HCT116 (cell line): ENCODE measurements around the gene PCNX1. TPM values are rescaled to one million over a fixed set of nuclear protein-coding genes. Genes with fewer than 3 reads are reported as not detected.

Experiments
- ATAC-seq: fragments of 200-7000 bp; cut with Tn5 transposase; 2 replicates; pipeline ENCODE4 v1.9.1; 2020; ENCODE audit warnings: mild to moderate bottlenecking, moderate library complexity
- BruUV-seq: library from RNA; stranded (reverse); fragments of 400-500 nt; replicated peaks from 2 replicates; lab custom pipeline; 2021; lab: Mats Ljungman, UMichigan
- CTCF ChIA-PET: fragments of 300-600 bp; sonication (Branson Sonifier 250); formaldehyde crosslinking; loops from one replicate; lab custom pipeline; 2021; ENCODE audit warnings: antibody characterized with exemption; lab: Charles Lee
- POLR2A ChIA-PET: fragments of 300-600, 350-600 bp; sonication (Branson Sonifier 250); formaldehyde crosslinking; loops from one replicate; lab custom pipeline; 2021; ENCODE audit warnings: antibody characterized with exemption; lab: Charles Lee
- RAD21 ChIA-PET, 2 experiments: fragments of 300-600 bp; sonication (Branson Sonifier 250); formaldehyde crosslinking; loops; one replicate each; lab custom pipeline; 2023; ENCODE audit warnings: low total read pairs in 2 of 2; ENCODE audit not compliant: uncharacterized antibody in 2 of 2, unreplicated experiment in 2 of 2, low non-redundant PET in 1 of 2; lab: Charles Lee
- DNase-seq: peaks from one replicate; pipeline ENCODE4 v3.0.0-alpha.2; 2010; ENCODE audit warnings: low read depth, low spot score
- H2AFZ ChIP-seq: fragments of 200-600 bp; shearing (Covaris generic), sonication (generic); 2 replicates; pipeline ENCODE4 v1.6.1; 2017; ENCODE audit warnings: low read depth, mixed run types, mixed read lengths, antibody characterized with exemption, low read length; ENCODE audit not compliant: poor library complexity, severe bottlenecking
- H3K27ac ChIP-seq: 2 replicates; pipeline ENCODE4 v1.5.1; 2012; ENCODE audit warnings: low read depth, low read length
- H3K27me3 ChIP-seq: fragments of 200-600 bp; sonication (generic); 2 replicates; pipeline ENCODE4 v1.6.1; 2016; ENCODE audit warnings: mixed run types, low read length, mixed read lengths; ENCODE audit not compliant: insufficient read depth
- H3K36me3 ChIP-seq, 2 experiments: fragments of 200-500 bp in 1 of 2; fragments of 200-600 bp in 1 of 2; sonication (Bioruptor generic) in 1 of 2; sonication (generic) in 1 of 2; 2 replicates each; pipeline versions ENCODE4 v1.5.1 to v1.6.1; 2014 to 2016; ENCODE audit warnings: low read length in 2 of 2, inconsistent platforms in 1 of 2, mixed read lengths in 1 of 2, mixed run types in 1 of 2; ENCODE audit not compliant: insufficient read depth in 2 of 2, control insufficient read depth in 1 of 2
- H3K4me1 ChIP-seq, 2 experiments: fragments of 200-600 bp in 1 of 2; sonication (generic) in 1 of 2; 2 replicates each; pipeline versions ENCODE4 v1.5.1 to v1.6.1; 2012 to 2017; ENCODE audit warnings: low read length in 2 of 2, inconsistent platforms in 1 of 2, mild to moderate bottlenecking in 1 of 2, mixed read lengths in 1 of 2, mixed run types in 1 of 2, moderate library complexity in 1 of 2; ENCODE audit not compliant: insufficient read depth in 2 of 2, control insufficient read depth in 1 of 2
- H3K4me2 ChIP-seq: fragments of 200-600 bp; sonication (generic); 2 replicates; pipeline ENCODE4 v1.6.1; 2017; ENCODE audit warnings: mixed run types, low read length, mixed read lengths
- H3K4me3 ChIP-seq, 2 experiments: fragments of 200-600 bp in 1 of 2; sonication (generic) in 1 of 2; replicated peaks in 1 of 2; 2 replicates each; pipeline ENCODE4 v1.5.1; 2011 to 2016; ENCODE audit warnings: low read length in 2 of 2, control low read depth in 1 of 2, low read depth in 1 of 2, mild to moderate bottlenecking in 1 of 2, mixed read lengths in 1 of 2, mixed run types in 1 of 2
- H3K79me2 ChIP-seq: fragments of 200-600 bp; sonication (generic); 2 replicates; pipeline ENCODE4 v1.6.1; 2017; ENCODE audit warnings: mild to moderate bottlenecking, mixed run types, low read length, moderate library complexity, mixed read lengths; ENCODE audit not compliant: insufficient read depth
- H3K9ac ChIP-seq: fragments of 200-600 bp; sonication (generic); 2 replicates; pipeline ENCODE4 v1.6.1; 2016; ENCODE audit warnings: low read length, mixed read lengths
- H3K9me2 ChIP-seq: fragments of 200-600 bp; sonication (generic), shearing (Covaris generic); 2 replicates; pipeline ENCODE4 v1.6.1; 2017; ENCODE audit warnings: mixed run types, mild to moderate bottlenecking, moderate library complexity; ENCODE audit not compliant: insufficient read depth
- H3K9me3 ChIP-seq, 2 experiments: fragments of 200-500 bp in 1 of 2; fragments of 200-600 bp in 1 of 2; sonication (Bioruptor generic) in 1 of 2; sonication (generic) in 1 of 2; 2 replicates each; pipeline ENCODE4 v1.6.1; 2014 to 2017; ENCODE audit warnings: low read length in 2 of 2, mixed read lengths in 2 of 2, inconsistent platforms in 1 of 2, low read depth in 1 of 2, mild to moderate bottlenecking in 1 of 2, mixed run types in 1 of 2, moderate library complexity in 1 of 2; ENCODE audit not compliant: control insufficient read depth in 1 of 2, insufficient read depth in 1 of 2
- H4K20me1 ChIP-seq: fragments of 200-600 bp; sonication (generic), shearing (Covaris generic); 2 replicates; pipeline ENCODE4 v1.6.1; 2017; ENCODE audit warnings: mixed run types, mild to moderate bottlenecking, moderate library complexity; ENCODE audit not compliant: insufficient read depth
- CBX3 ChIP-seq: IDR thresholded peaks from 2 replicates; pipeline ENCODE4 v1.6.1; 2012; ENCODE audit warnings: low read depth
- EZH2phosphoT487 ChIP-seq: fragments of 200-600 bp; IDR thresholded peaks from 2 replicates; pipeline ENCODE4 v1.6.1; 2018; ENCODE audit warnings: antibody characterized with exemption, borderline replicate concordance
- ZFX ChIP-seq: fragments of 450-650 bp; IDR thresholded peaks from 2 replicates; pipeline ENCODE4 v1.6.1; 2017
- intact Hi-C: fragments of 100-400 bp; cut with micrococcal nuclease; formaldehyde crosslinking; loops from 2 replicates; pipeline ENCODE4 v1.10.0; 2022
- total RNA-seq: library from RNA; stranded (reverse); gene quantifications from one replicate; pipeline ENCODE4 v1.2.1, GENCODE V29; 2021; ENCODE audit not compliant: unreplicated experiment

PCNX1 gene
- total RNA-seq, 1 experiment from 2014 or later = 52.2 TPM

- ATAC-seq (no peak), DNase-seq (no peak)
- no peaks in the 10 kb centered on the region; a peak in 1 of 4 replicates for H3K9me3 ChIP-seq
- CTCF ChIA-PET = interaction anchor here (2.9 kb wide), 1 partner anchor 10 kb away, joined by 12 read pairs; the partner anchor contains the start of gene PCNX1
- RAD21 ChIA-PET = no interaction called here
- H3K9ac ChIP-seq = no peak overlapping the region
- intact Hi-C loops = no loop called here
- POLR2A ChIA-PET = no interaction called here
- H3K9me2 ChIP-seq = no peaks in the 10 kb centered on the region
- H4K20me1 ChIP-seq = no peaks in the 10 kb centered on the region
- H3K27me3 ChIP-seq = no peaks in the 10 kb centered on the region
- no peak overlapping the region for H3K27ac ChIP-seq
- no peaks in the 10 kb centered on the region for H3K36me3 ChIP-seq
- H3K4me1 ChIP-seq = no peaks in the 10 kb centered on the region; a peak in 1 of 4 replicates
- no peak overlapping the region for H3K4me2 ChIP-seq
- BruUV-seq = no TSS peak
- no peak overlapping the region for H2AFZ ChIP-seq
- H3K4me3 ChIP-seq = no peak overlapping the region
- TF ChIP-seq CBX3 = no peak
- no peaks in the 10 kb centered on the region for H3K79me2 ChIP-seq
Observed at GRCh38 chr14:70897464-70897863, 9.8 kb upstream of the PCNX1 start.

GRCh38 chr14:70898111-70898745, 9.0 kb upstream of the PCNX1 start:
- intact Hi-C loops = no loop called here
- TF ChIP-seq EZH2phosphoT487 (no peak), ZFX (no peak)
- POLR2A ChIA-PET = no interaction called here
- no peak for ATAC-seq
- H3K9ac ChIP-seq = no peak overlapping the region
- RAD21 ChIA-PET = no interaction called here
- H4K20me1 ChIP-seq = no peaks in the 10 kb centered on the region
- no peak for DNase-seq
- H3K79me2 ChIP-seq = no peaks in the 10 kb centered on the region
- no peak overlapping the region for H2AFZ ChIP-seq
- no TSS peak for BruUV-seq
- H3K27me3 ChIP-seq = no peaks in the 10 kb centered on the region
- no peak overlapping the region for H3K27ac ChIP-seq
- no peaks in the 10 kb centered on the region for H3K9me2 ChIP-seq
- no peaks in the 10 kb centered on the region; a peak in 1 of 4 replicates for H3K9me3 ChIP-seq
- no peaks in the 10 kb centered on the region; a peak in 1 of 4 replicates for H3K4me1 ChIP-seq
- no peak overlapping the region for H3K4me3 ChIP-seq
- no peaks in the 10 kb centered on the region for H3K36me3 ChIP-seq
- H3K4me2 ChIP-seq = no peak overlapping the region
- CTCF ChIA-PET = interaction anchor here (2.9 kb wide), 1 partner anchor 9 kb away, joined by 12 read pairs; the partner anchor contains the start of gene PCNX1
